K562 (cell line): Measurements from ENCODE around the gene C1QTNF2. TPM values are rescaled to one million over a fixed set of nuclear protein-coding genes. Genes with fewer than 3 reads are reported as not detected.

ENCODE experiments used
- CBFA2T3 ChIP-seq: fragments of 450-650 bp; IDR thresholded peaks from 2 replicates; pipeline ENCODE4 v1.6.1; 2017
- MGA ChIP-seq: fragments of 450-650 bp; IDR thresholded peaks from 2 replicates; pipeline ENCODE4 v1.6.1; 2016; ENCODE audit warnings: mild to moderate bottlenecking, moderate library complexity
- ZNF165 ChIP-seq: fragments of 250-450 bp; sonication (Bioruptor Pico); IDR thresholded peaks from 2 replicates; pipeline ENCODE4 v1.4.0; 2020; ENCODE audit warnings: borderline replicate concordance
- ZNF444 ChIP-seq: fragments of 250-450 bp; sonication (Bioruptor Pico); IDR thresholded peaks from 2 replicates; pipeline ENCODE4 v1.4.0; 2020; ENCODE audit warnings: mild to moderate bottlenecking, moderate library complexity
- ZSCAN29 ChIP-seq: fragments of 450-650 bp; IDR thresholded peaks from 2 replicates; pipeline ENCODE4 v1.6.1; 2017
- polyA plus RNA-seq, 8 experiments: library from polyadenylated mRNA; depleted of rRNA in 4 of 8; stranded (reverse) in 5 of 8; unstranded in 3 of 8; fragments of >200 nt; fragmentation: Nextera tagmentation in 2 of 8; fragmentation: Illumina TruSeq in 1 of 8; extraction: Ambion mirVana in 2 of 8; extraction: Trizol in 1 of 8; gene quantifications; 2 replicates each; pipeline versions ENCODE4 v1.2.1 to v1.2.3, GENCODE V29; 2011 to 2014; ENCODE audit warnings: inconsistent platforms in 1 of 8, missing spikeins in 1 of 8
- total RNA-seq, 7 experiments: library from RNA; depleted of rRNA in 6 of 7; stranded (reverse); fragments of >200 nt in 6 of 7; fragmentation: Illumina TruSeq in 2 of 7; extraction: Trizol in 2 of 7; gene quantifications; 2 replicates each; pipeline versions ENCODE4 v1.2.1 to v1.2.3, GENCODE V29; 2011 to 2021; ENCODE audit warnings: low replicate concordance in 1 of 7

C1QTNF2 gene
- total and polyA plus RNA-seq, 9 of the 15 experiments (the other 6 are each of a cell fraction or from before 2014, with no cell fraction given): not detected

- TF ChIP-seq CBFA2T3: no peak
- TF ChIP-seq ZNF444 (CRISPR knock-in tag): no peak
- no peak for TF ChIP-seq MGA
- no peak for TF ChIP-seq ZSCAN29
- TF ChIP-seq ZNF165 (CRISPR knock-in tag): no peak
Measured at GRCh38 chr5:160357394-160357793, 13.0 kb downstream of the C1QTNF2 start (continued).
